HCT116 (cell line): ENCODE data around the gene UNC50. TPM values are rescaled to one million over a fixed set of nuclear protein-coding genes. Genes with fewer than 3 reads are reported as not detected.

Experiments used
- ATAC-seq: fragments of 200-7000 bp; cut with Tn5 transposase; 2 replicates; pipeline ENCODE4 v1.9.1; 2020; ENCODE audit warnings: mild to moderate bottlenecking, moderate library complexity
- BruUV-seq: library from RNA; stranded (reverse); fragments of 400-500 nt; replicated peaks from 2 replicates; lab custom pipeline; 2021; lab: Mats Ljungman, UMichigan
- CTCF ChIA-PET: fragments of 300-600 bp; sonication (Branson Sonifier 250); formaldehyde crosslinking; loops from one replicate; lab custom pipeline; 2021; ENCODE audit warnings: antibody characterized with exemption; lab: Charles Lee
- POLR2A ChIA-PET: fragments of 300-600, 350-600 bp; sonication (Branson Sonifier 250); formaldehyde crosslinking; loops from one replicate; lab custom pipeline; 2021; ENCODE audit warnings: antibody characterized with exemption; lab: Charles Lee
- RAD21 ChIA-PET, 2 experiments: fragments of 300-600 bp; sonication (Branson Sonifier 250); formaldehyde crosslinking; loops; one replicate each; lab custom pipeline; 2023; ENCODE audit warnings: low total read pairs in 2 of 2; ENCODE audit not compliant: uncharacterized antibody in 2 of 2, unreplicated experiment in 2 of 2, low non-redundant PET in 1 of 2; lab: Charles Lee
- DNase-seq: peaks from one replicate; pipeline ENCODE4 v3.0.0-alpha.2; 2010; ENCODE audit warnings: low read depth, low spot score
- H2AFZ ChIP-seq: fragments of 200-600 bp; shearing (Covaris generic), sonication (generic); 2 replicates; pipeline ENCODE4 v1.6.1; 2017; ENCODE audit warnings: low read depth, mixed run types, mixed read lengths, antibody characterized with exemption, low read length; ENCODE audit not compliant: poor library complexity, severe bottlenecking
- H3K27ac ChIP-seq: 2 replicates; pipeline ENCODE4 v1.5.1; 2012; ENCODE audit warnings: low read depth, low read length
- H3K27me3 ChIP-seq: fragments of 200-600 bp; sonication (generic); 2 replicates; pipeline ENCODE4 v1.6.1; 2016; ENCODE audit warnings: mixed run types, low read length, mixed read lengths; ENCODE audit not compliant: insufficient read depth
- H3K36me3 ChIP-seq, 2 experiments: fragments of 200-500 bp in 1 of 2; fragments of 200-600 bp in 1 of 2; sonication (Bioruptor generic) in 1 of 2; sonication (generic) in 1 of 2; 2 replicates each; pipeline versions ENCODE4 v1.5.1 to v1.6.1; 2014 to 2016; ENCODE audit warnings: low read length in 2 of 2, inconsistent platforms in 1 of 2, mixed read lengths in 1 of 2, mixed run types in 1 of 2; ENCODE audit not compliant: insufficient read depth in 2 of 2, control insufficient read depth in 1 of 2
- H3K4me1 ChIP-seq, 2 experiments: fragments of 200-600 bp in 1 of 2; sonication (generic) in 1 of 2; 2 replicates each; pipeline versions ENCODE4 v1.5.1 to v1.6.1; 2012 to 2017; ENCODE audit warnings: low read length in 2 of 2, inconsistent platforms in 1 of 2, mild to moderate bottlenecking in 1 of 2, mixed read lengths in 1 of 2, mixed run types in 1 of 2, moderate library complexity in 1 of 2; ENCODE audit not compliant: insufficient read depth in 2 of 2, control insufficient read depth in 1 of 2
- H3K4me2 ChIP-seq: fragments of 200-600 bp; sonication (generic); 2 replicates; pipeline ENCODE4 v1.6.1; 2017; ENCODE audit warnings: mixed run types, low read length, mixed read lengths
- H3K4me3 ChIP-seq, 2 experiments: fragments of 200-600 bp in 1 of 2; sonication (generic) in 1 of 2; replicated peaks in 1 of 2; 2 replicates each; pipeline ENCODE4 v1.5.1; 2011 to 2016; ENCODE audit warnings: low read length in 2 of 2, control low read depth in 1 of 2, low read depth in 1 of 2, mild to moderate bottlenecking in 1 of 2, mixed read lengths in 1 of 2, mixed run types in 1 of 2
- H3K79me2 ChIP-seq: fragments of 200-600 bp; sonication (generic); 2 replicates; pipeline ENCODE4 v1.6.1; 2017; ENCODE audit warnings: mild to moderate bottlenecking, mixed run types, low read length, moderate library complexity, mixed read lengths; ENCODE audit not compliant: insufficient read depth
- H3K9ac ChIP-seq: fragments of 200-600 bp; sonication (generic); 2 replicates; pipeline ENCODE4 v1.6.1; 2016; ENCODE audit warnings: low read length, mixed read lengths
- H3K9me2 ChIP-seq: fragments of 200-600 bp; sonication (generic), shearing (Covaris generic); 2 replicates; pipeline ENCODE4 v1.6.1; 2017; ENCODE audit warnings: mixed run types, mild to moderate bottlenecking, moderate library complexity; ENCODE audit not compliant: insufficient read depth
- H3K9me3 ChIP-seq, 2 experiments: fragments of 200-500 bp in 1 of 2; fragments of 200-600 bp in 1 of 2; sonication (Bioruptor generic) in 1 of 2; sonication (generic) in 1 of 2; 2 replicates each; pipeline ENCODE4 v1.6.1; 2014 to 2017; ENCODE audit warnings: low read length in 2 of 2, mixed read lengths in 2 of 2, inconsistent platforms in 1 of 2, low read depth in 1 of 2, mild to moderate bottlenecking in 1 of 2, mixed run types in 1 of 2, moderate library complexity in 1 of 2; ENCODE audit not compliant: control insufficient read depth in 1 of 2, insufficient read depth in 1 of 2
- H4K20me1 ChIP-seq: fragments of 200-600 bp; sonication (generic), shearing (Covaris generic); 2 replicates; pipeline ENCODE4 v1.6.1; 2017; ENCODE audit warnings: mixed run types, mild to moderate bottlenecking, moderate library complexity; ENCODE audit not compliant: insufficient read depth
- ATF3 ChIP-seq: IDR thresholded peaks from 2 replicates; pipeline ENCODE4 v1.6.1; 2012
- CBX3 ChIP-seq: IDR thresholded peaks from 2 replicates; pipeline ENCODE4 v1.6.1; 2012; ENCODE audit warnings: low read depth
- CTCF ChIP-seq, 3 experiments: fragments of 200-600 bp in 1 of 3; sonication (generic) in 1 of 3; IDR thresholded peaks in 2 of 3; conservative IDR thresholded peaks in 1 of 3; 2 replicates each; pipeline ENCODE4 v1.5.1; 2012 to 2017; ENCODE audit warnings: low read depth in 2 of 3, low read length in 2 of 3, antibody characterized with exemption in 1 of 3, borderline replicate concordance in 1 of 3, control low read depth in 1 of 3, mild to moderate bottlenecking in 1 of 3, mixed read lengths in 1 of 3, mixed run types in 1 of 3, moderate library complexity in 1 of 3; ENCODE audit not compliant: insufficient read depth in 1 of 3
- EGR1 ChIP-seq: IDR thresholded peaks from 2 replicates; pipeline ENCODE4 v1.6.1; 2012; ENCODE audit warnings: low read depth
- EZH2 ChIP-seq: fragments of 200-600 bp; sonication (generic); IDR thresholded peaks from 2 replicates; pipeline ENCODE4 v1.6.1; 2017; ENCODE audit warnings: antibody characterized with exemption, mixed run types
- EZH2phosphoT487 ChIP-seq: fragments of 200-600 bp; IDR thresholded peaks from 2 replicates; pipeline ENCODE4 v1.6.1; 2018; ENCODE audit warnings: antibody characterized with exemption, borderline replicate concordance
- FOSL1 ChIP-seq: IDR thresholded peaks from 2 replicates; pipeline ENCODE4 v1.6.1; 2012; ENCODE audit warnings: low read depth
- JUND ChIP-seq: IDR thresholded peaks from 2 replicates; pipeline ENCODE4 v1.6.1; 2012
- POLR2AphosphoS5 ChIP-seq: IDR thresholded peaks from 2 replicates; pipeline ENCODE4 v1.6.1; 2011; ENCODE audit warnings: mild to moderate bottlenecking, low read depth, low read length, moderate library complexity
- RAD21 ChIP-seq: IDR thresholded peaks from 2 replicates; pipeline ENCODE4 v1.6.1; 2012; ENCODE audit warnings: low read depth, mild to moderate bottlenecking
- REST ChIP-seq: IDR thresholded peaks from 2 replicates; pipeline ENCODE4 v1.6.1; 2012; ENCODE audit warnings: low read depth
- SIN3A ChIP-seq: IDR thresholded peaks from 2 replicates; pipeline ENCODE4 v1.6.1; 2012; ENCODE audit warnings: low read depth
- SRF ChIP-seq: IDR thresholded peaks from 2 replicates; pipeline ENCODE4 v1.6.1; 2012; ENCODE audit warnings: low read depth
- YY1 ChIP-seq: IDR thresholded peaks from 2 replicates; pipeline ENCODE4 v1.6.1; 2011; ENCODE audit warnings: low read length, low read depth, moderate library complexity, mild to moderate bottlenecking; ENCODE audit not compliant: insufficient replicate concordance; ENCODE audit errors: extremely low read depth
- ZBTB33 ChIP-seq: IDR thresholded peaks from 2 replicates; pipeline ENCODE4 v1.6.1; 2011; ENCODE audit warnings: mild to moderate bottlenecking, low read length, moderate library complexity; ENCODE audit not compliant: insufficient replicate concordance; ENCODE audit errors: extremely low read depth
- ZFX ChIP-seq: fragments of 450-650 bp; IDR thresholded peaks from 2 replicates; pipeline ENCODE4 v1.6.1; 2017
- ZNF274 ChIP-seq: fragments of 200-500 bp; sonication (Bioruptor generic); IDR thresholded peaks from 2 replicates; pipeline ENCODE4 v1.6.1; 2014; ENCODE audit warnings: mild to moderate bottlenecking, low read depth, low read length, inconsistent platforms
- intact Hi-C: fragments of 100-400 bp; cut with micrococcal nuclease; formaldehyde crosslinking; loops from 2 replicates; pipeline ENCODE4 v1.10.0; 2022
- total RNA-seq: library from RNA; stranded (reverse); gene quantifications from one replicate; pipeline ENCODE4 v1.2.1, GENCODE V29; 2021; ENCODE audit not compliant: unreplicated experiment

Gene UNC50
- total RNA-seq, 1 experiment from 2014 or later: 33.0 TPM

GRCh38 chr2:98588880-98589431 lies 19.4 kb upstream of the UNC50 start:
- Histone ChIP-seq H2AFZ (no peak overlapping the region), H3K27ac (no peak overlapping the region), H3K79me2 (no peaks in the 10 kb centered on the region), H3K4me2 (no peak overlapping the region), H3K4me3 (no peak overlapping the region), H3K9me3 (no peaks in the 10 kb centered on the region), H4K20me1 (no peaks in the 10 kb centered on the region), H3K4me1 (no peaks in the 10 kb centered on the region), H3K36me3 (no peaks in the 10 kb centered on the region), H3K9ac (no peak overlapping the region), H3K27me3 (no peaks in the 10 kb centered on the region), H3K9me2 (no peaks in the 10 kb centered on the region)
- no peak for ATAC-seq
- ChIA-PET POLR2A (no interaction called here), RAD21 (no interaction called here), CTCF (no interaction called here)
- no peak for TF ChIP-seq ATF3
- no peak for TF ChIP-seq ZFX
- TF ChIP-seq RAD21: no peak
- no peak for TF ChIP-seq ZNF274
- TF ChIP-seq JUND: no peak
- TF ChIP-seq YY1: no peak
- no peak for TF ChIP-seq EZH2phosphoT487
- no peak for TF ChIP-seq EZH2
- no peak for TF ChIP-seq POLR2AphosphoS5
- no peak for TF ChIP-seq ZBTB33
- TF ChIP-seq EGR1: no peak
- TF ChIP-seq SIN3A: no peak
- TF ChIP-seq FOSL1: no peak
- TF ChIP-seq CTCF (IDR thresholded peaks at IDR 0.05 in 2 of 3, conservative IDR thresholded peaks at IDR 0.05 in 1 of 3; ENCODE audit: borderline replicate concordance in 1 of 3, insufficient read depth in 1 of 3, low read depth in 2 of 3, low read length in 2 of 3): no peak
- TF ChIP-seq REST: no peak
- TF ChIP-seq SRF: no peak
- TF ChIP-seq CBX3: no peak
- no TSS peak for BruUV-seq
- intact Hi-C loops: no loop called here
- no peak for DNase-seq
